Upper lobe of left lung (tissue), 4 donors: ENCODE results near the gene ARHGEF4.

Source experiments
- CTCF ChIP-seq, 6 experiments: fragments of 450-650 bp in 4 of 6; fragments of 200-600 bp in 2 of 6; sonication (generic) in 2 of 6; IDR thresholded peaks; one replicate each; pipeline ENCODE4 v1.5.1; 2016 to 2019; ENCODE audit warnings: antibody characterized with exemption in 6 of 6
- POLR2A ChIP-seq, 4 donors: fragments of 450-650 bp; IDR thresholded peaks; one replicate each; pipeline ENCODE4 v1.5.1; 2016 to 2017; ENCODE audit warnings: antibody characterized with exemption in 4 of 4, mild to moderate bottlenecking in 2 of 4

- TF ChIP-seq POLR2A (IDR thresholded peaks at IDR 0.05) (no peak), CTCF (IDR thresholded peaks at IDR 0.05) (no peak)
These were observed 211.9 kb downstream of the ARHGEF4 start for GRCh38 chr2:131048641-131049040.
